Measurements from ENCODE around the gene TNFAIP8L1. TPM values are rescaled to one million over a fixed set of nuclear protein-coding genes. Genes with fewer than 3 reads are reported as not detected.
A peak's percentile ranks its signal among the peaks of the same experiment; 100 is the strongest.

TNFAIP8L1 gene
- total RNA-seq, 1 donor from 2014 or later = 0.64 TPM

GRCh38 chr19:4602915-4603314 is 36.4 kb upstream of the TNFAIP8L1 start:
- intact Hi-C loops (cut with DNase I) = no loop called here
- DNase-seq (ENCODE audit: low spot score in 2 of 2) = no peak
- no peak for TF ChIP-seq CTCF (IDR thresholded peaks at IDR 0.05)
- peaks cover 9% of the 10 kb centered on the region for H3K27me3 ChIP-seq
- no peak overlapping the region for H3K27ac ChIP-seq
- H3K4me1 ChIP-seq = no peaks in the 10 kb centered on the region
- H3K36me3 ChIP-seq = no peaks in the 10 kb centered on the region
- no peaks in the 10 kb centered on the region for H3K9me3 ChIP-seq
- H3K4me3 ChIP-seq = no peak overlapping the region

GRCh38 chr19:4604912-4605311 is 34.4 kb upstream of the TNFAIP8L1 start:
- Histone ChIP-seq H3K27me3 (peaks cover 9% of the 10 kb centered on the region), H3K4me1 (no peaks in the 10 kb centered on the region), H3K4me3 (no peak overlapping the region), H3K36me3 (no peaks in the 10 kb centered on the region), H3K9me3 (no peaks in the 10 kb centered on the region), H3K27ac (no peak overlapping the region)
- no peak for DNase-seq (ENCODE audit: low spot score in 2 of 2)
- intact Hi-C loops (cut with DNase I) = no loop called here
- no peak for TF ChIP-seq CTCF (IDR thresholded peaks at IDR 0.05)

GRCh38 chr19:4606181-4606580 is 33.1 kb upstream of the TNFAIP8L1 start:
- intact Hi-C loops (cut with DNase I) = no loop called here
- no peak for DNase-seq (ENCODE audit: low spot score in 2 of 2)
- TF ChIP-seq CTCF (IDR thresholded peaks at IDR 0.05) = no peak
- no peak overlapping the region for H3K4me3 ChIP-seq
- no peaks in the 10 kb centered on the region for H3K36me3 ChIP-seq
- no peaks in the 10 kb centered on the region for H3K9me3 ChIP-seq
- no peak overlapping the region for H3K27ac ChIP-seq
- H3K27me3 ChIP-seq = peaks cover 9% of the 10 kb centered on the region
- peaks cover 0 to 5% of the 10 kb centered on the region in 2 donors for H3K4me1 ChIP-seq

GRCh38 chr19:4606921-4607678 is 32.2 kb upstream of the TNFAIP8L1 start:
- peaks cover 0 to 5% of the 10 kb centered on the region in 2 donors for H3K4me1 ChIP-seq
- H3K27ac ChIP-seq = no peak overlapping the region
- intact Hi-C loops (cut with DNase I) = no loop called here
- DNase-seq (ENCODE audit: low spot score in 2 of 2) = no peak
- H3K27me3 ChIP-seq = peaks cover 9% of the 10 kb centered on the region
- H3K36me3 ChIP-seq = no peaks in the 10 kb centered on the region
- no peaks in the 10 kb centered on the region for H3K9me3 ChIP-seq
- TF ChIP-seq CTCF (IDR thresholded peaks at IDR 0.05) = no peak
- no peak overlapping the region for H3K4me3 ChIP-seq

GRCh38 chr19:4609878-4610511 is 29.3 kb upstream of the TNFAIP8L1 start:
- DNase-seq (ENCODE audit: low spot score in 2 of 2) = no peak
- H3K4me1 ChIP-seq = peaks cover 0 to 5% of the 10 kb centered on the region in 2 donors
- peaks cover 9% of the 10 kb centered on the region for H3K27me3 ChIP-seq
- H3K36me3 ChIP-seq = no peaks in the 10 kb centered on the region
- H3K9me3 ChIP-seq = no peaks in the 10 kb centered on the region
- no peak for TF ChIP-seq CTCF (IDR thresholded peaks at IDR 0.05)
- intact Hi-C loops (cut with DNase I) = no loop called here
- H3K27ac ChIP-seq = no peak overlapping the region
- peak overlapping the region in 1 of 2 donors; percentile 1 for H3K4me3 ChIP-seq

All from ascending aorta (tissue), 2 donors.